ENCODE results near the gene DOCK8. TPM values are rescaled to one million over a fixed set of nuclear protein-coding genes. Genes with fewer than 3 reads are reported as not detected.
A peak's percentile ranks its signal among the peaks of the same experiment; 100 is the strongest.

The DOCK8 gene
- polyA plus RNA-seq, 2 of the 4 experiments (the other 2 are of a cell fraction), result 0.27 to 0.68 TPM

DNA sequence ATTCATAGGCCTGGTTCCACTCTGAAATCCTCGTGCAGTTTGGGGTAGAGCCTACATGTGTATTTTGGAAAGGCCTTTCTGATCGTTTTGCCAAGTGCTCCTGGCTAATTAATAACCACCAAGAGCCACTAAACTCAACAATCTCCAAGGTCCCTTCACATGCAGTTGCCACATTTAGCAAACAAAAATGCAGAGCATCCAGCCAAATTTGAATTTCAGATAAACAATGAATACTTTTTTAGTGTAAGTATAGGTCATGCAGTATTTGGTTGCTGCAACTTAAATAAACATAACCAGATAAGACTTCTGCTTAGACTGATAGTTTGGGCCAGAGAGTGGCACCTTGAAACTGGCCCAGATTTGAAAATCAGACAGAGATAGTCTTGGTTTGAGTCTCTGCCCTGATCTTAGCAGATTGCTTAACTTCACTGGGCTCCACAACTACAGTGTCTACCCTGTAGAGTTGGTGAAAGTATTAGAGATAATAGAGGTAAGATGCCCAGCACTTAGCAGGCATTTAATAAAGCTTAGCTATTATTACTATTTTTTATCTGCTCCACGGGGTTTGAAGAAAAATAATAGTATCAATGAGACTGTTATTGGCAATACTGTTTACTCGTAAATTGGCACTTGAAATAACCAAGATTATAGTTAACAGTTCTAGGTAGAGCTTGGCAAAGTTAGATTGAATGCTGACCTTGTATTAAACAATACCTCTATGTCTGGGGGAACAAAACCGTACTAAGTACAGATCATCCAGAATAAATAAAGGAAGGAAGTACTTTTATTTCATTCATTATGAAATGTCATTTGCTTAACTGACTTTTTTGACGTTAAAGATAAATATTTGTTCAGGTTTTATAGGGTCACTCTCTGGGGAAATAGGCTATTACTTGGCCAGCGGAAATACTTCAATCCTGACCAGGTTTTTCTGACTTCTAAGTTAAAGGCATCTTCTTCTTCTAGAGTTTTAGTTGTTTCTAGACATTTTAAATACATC lies 274.8 kb downstream of the DOCK8 start:
- ChIA-PET POLR2A (no interaction called here), CTCF (interaction anchor here (1.3 to 2.1 kb wide), 2 partner anchors 9 to 13 kb away, joined by 3 to 6 read pairs; no protein-coding TSS in a partner anchor)
- Histone ChIP-seq H3K27ac (peak overlapping the region; percentile 57 to 64), H3K4me3 (no peak overlapping the region), H3K9me3 (no peaks in the 10 kb centered on the region), H3K4me2 (peak overlapping the region; percentile 73), H3K4me1 (peaks cover 56% of the 10 kb centered on the region)
- ATAC-seq (peak; percentile 76 to 83), FAIRE-seq (no peak), DNase-seq (ENCODE audit: low read depth in 1 of 2, low spot score in 1 of 2) (peak in 1 of 2 experiments; percentile 71)
- 12% methylated on average over 7 of the region's 7 CpGs for WGBS (ENCODE audit: missing lambda C conversion rate)
- TF ChIP-seq, protein P1, sequence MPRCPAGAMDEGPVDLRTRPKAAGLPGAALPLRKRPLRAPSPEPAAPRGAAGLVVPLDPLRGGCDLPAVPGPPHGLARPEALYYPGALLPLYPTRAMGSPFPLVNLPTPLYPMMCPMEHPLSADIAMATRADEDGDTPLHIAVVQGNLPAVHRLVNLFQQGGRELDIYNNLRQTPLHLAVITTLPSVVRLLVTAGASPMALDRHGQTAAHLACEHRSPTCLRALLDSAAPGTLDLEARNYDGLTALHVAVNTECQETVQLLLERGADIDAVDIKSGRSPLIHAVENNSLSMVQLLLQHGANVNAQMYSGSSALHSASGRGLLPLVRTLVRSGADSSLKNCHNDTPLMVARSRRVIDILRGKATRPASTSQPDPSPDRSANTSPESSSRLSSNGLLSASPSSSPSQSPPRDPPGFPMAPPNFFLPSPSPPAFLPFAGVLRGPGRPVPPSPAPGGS (IDR thresholded peaks at IDR 0.05), result 0 out of 3 replicates have a peak, but pooled peaks have one; percentile 67
- TF ChIP-seq KDM1A (IDR thresholded peaks at IDR 0.05; ENCODE audit: low read depth), result no peak
- TF ChIP-seq, protein P2, sequence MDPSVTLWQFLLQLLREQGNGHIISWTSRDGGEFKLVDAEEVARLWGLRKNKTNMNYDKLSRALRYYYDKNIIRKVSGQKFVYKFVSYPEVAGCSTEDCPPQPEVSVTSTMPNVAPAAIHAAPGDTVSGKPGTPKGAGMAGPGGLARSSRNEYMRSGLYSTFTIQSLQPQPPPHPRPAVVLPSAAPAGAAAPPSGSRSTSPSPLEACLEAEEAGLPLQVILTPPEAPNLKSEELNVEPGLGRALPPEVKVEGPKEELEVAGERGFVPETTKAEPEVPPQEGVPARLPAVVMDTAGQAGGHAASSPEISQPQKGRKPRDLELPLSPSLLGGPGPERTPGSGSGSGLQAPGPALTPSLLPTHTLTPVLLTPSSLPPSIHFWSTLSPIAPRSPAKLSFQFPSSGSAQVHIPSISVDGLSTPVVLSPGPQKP (IDR thresholded peaks at IDR 0.05; ENCODE audit: low read depth, low read length), result no peak
- no peak for TF ChIP-seq TFCP2L1 (CRISPR knock-in tag; IDR thresholded peaks at IDR 0.05)
- no peak for TF ChIP-seq RFX5 (IDR thresholded peaks at IDR 0.05)
- no peak for TF ChIP-seq HOXB5 (CRISPR knock-in tag; IDR thresholded peaks at IDR 0.05)
- TF ChIP-seq RCOR1 (IDR thresholded peaks at IDR 0.05; ENCODE audit: low read depth, low read length), result no peak
- TF ChIP-seq FOSL2 (IDR thresholded peaks at IDR 0.05), result no peak
- TF ChIP-seq FOSL2 (CRISPR knock-in tag; IDR thresholded peaks at IDR 0.05), result peak; percentile 78
- no peak for TF ChIP-seq KDM5A (IDR thresholded peaks at IDR 0.05)
- TF ChIP-seq SMC3 (IDR thresholded peaks at IDR 0.05), result no peak; the same call in 2 of the 3 replicates
- TF ChIP-seq, protein P3, sequence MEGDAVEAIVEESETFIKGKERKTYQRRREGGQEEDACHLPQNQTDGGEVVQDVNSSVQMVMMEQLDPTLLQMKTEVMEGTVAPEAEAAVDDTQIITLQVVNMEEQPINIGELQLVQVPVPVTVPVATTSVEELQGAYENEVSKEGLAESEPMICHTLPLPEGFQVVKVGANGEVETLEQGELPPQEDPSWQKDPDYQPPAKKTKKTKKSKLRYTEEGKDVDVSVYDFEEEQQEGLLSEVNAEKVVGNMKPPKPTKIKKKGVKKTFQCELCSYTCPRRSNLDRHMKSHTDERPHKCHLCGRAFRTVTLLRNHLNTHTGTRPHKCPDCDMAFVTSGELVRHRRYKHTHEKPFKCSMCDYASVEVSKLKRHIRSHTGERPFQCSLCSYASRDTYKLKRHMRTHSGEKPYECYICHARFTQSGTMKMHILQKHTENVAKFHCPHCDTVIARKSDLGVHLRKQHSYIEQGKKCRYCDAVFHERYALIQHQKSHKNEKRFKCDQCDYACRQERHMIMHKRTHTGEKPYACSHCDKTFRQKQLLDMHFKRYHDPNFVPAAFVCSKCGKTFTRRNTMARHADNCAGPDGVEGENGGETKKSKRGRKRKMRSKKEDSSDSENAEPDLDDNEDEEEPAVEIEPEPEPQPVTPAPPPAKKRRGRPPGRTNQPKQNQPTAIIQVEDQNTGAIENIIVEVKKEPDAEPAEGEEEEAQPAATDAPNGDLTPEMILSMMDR (IDR thresholded peaks at IDR 0.05), result no peak
- peak; percentile 34 to 56; a peak in 1 of 5 replicates for TF ChIP-seq JUN (IDR thresholded peaks at IDR 0.05)
- TF ChIP-seq ZC3H11A (IDR thresholded peaks at IDR 0.05), result no peak
- TF ChIP-seq MAZ (IDR thresholded peaks at IDR 0.05; ENCODE audit: borderline replicate concordance, low read depth, low read length), result no peak
- TF ChIP-seq RARB (CRISPR knock-in tag; IDR thresholded peaks at IDR 0.05), result no peak
- TF ChIP-seq ZNF302 (CRISPR knock-in tag; IDR thresholded peaks at IDR 0.05), result no peak
- TF ChIP-seq, protein P4, sequence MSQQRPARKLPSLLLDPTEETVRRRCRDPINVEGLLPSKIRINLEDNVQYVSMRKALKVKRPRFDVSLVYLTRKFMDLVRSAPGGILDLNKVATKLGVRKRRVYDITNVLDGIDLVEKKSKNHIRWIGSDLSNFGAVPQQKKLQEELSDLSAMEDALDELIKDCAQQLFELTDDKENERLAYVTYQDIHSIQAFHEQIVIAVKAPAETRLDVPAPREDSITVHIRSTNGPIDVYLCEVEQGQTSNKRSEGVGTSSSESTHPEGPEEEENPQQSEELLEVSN (IDR thresholded peaks at IDR 0.05; ENCODE audit: borderline replicate concordance, low read depth), result no peak
- TF ChIP-seq, protein P5, sequence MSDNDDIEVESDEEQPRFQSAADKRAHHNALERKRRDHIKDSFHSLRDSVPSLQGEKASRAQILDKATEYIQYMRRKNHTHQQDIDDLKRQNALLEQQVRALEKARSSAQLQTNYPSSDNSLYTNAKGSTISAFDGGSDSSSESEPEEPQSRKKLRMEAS (IDR thresholded peaks at IDR 0.05), result peak; percentile 59; the same call in 1 of the 2 replicates
- TF ChIP-seq MAFK (IDR thresholded peaks at IDR 0.05; ENCODE audit: partially characterized antibody), result peak; percentile 17
- no peak for TF ChIP-seq NR3C1 (IDR thresholded peaks at IDR 0.05)
- TF ChIP-seq CBX8 (IDR thresholded peaks at IDR 0.05), result no peak
- TF ChIP-seq MYC (IDR thresholded peaks at IDR 0.05; ENCODE audit: borderline replicate concordance, low read length), result no peak
- no peak for TF ChIP-seq HOXB13 (CRISPR knock-in tag; IDR thresholded peaks at IDR 0.05; ENCODE audit: low read depth)
- TF ChIP-seq, protein P6, sequence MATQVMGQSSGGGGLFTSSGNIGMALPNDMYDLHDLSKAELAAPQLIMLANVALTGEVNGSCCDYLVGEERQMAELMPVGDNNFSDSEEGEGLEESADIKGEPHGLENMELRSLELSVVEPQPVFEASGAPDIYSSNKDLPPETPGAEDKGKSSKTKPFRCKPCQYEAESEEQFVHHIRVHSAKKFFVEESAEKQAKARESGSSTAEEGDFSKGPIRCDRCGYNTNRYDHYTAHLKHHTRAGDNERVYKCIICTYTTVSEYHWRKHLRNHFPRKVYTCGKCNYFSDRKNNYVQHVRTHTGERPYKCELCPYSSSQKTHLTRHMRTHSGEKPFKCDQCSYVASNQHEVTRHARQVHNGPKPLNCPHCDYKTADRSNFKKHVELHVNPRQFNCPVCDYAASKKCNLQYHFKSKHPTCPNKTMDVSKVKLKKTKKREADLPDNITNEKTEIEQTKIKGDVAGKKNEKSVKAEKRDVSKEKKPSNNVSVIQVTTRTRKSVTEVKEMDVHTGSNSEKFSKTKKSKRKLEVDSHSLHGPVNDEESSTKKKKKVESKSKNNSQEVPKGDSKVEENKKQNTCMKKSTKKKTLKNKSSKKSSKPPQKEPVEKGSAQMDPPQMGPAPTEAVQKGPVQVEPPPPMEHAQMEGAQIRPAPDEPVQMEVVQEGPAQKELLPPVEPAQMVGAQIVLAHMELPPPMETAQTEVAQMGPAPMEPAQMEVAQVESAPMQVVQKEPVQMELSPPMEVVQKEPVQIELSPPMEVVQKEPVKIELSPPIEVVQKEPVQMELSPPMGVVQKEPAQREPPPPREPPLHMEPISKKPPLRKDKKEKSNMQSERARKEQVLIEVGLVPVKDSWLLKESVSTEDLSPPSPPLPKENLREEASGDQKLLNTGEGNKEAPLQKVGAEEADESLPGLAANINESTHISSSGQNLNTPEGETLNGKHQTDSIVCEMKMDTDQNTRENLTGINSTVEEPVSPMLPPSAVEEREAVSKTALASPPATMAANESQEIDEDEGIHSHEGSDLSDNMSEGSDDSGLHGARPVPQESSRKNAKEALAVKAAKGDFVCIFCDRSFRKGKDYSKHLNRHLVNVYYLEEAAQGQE (IDR thresholded peaks at IDR 0.05), result no peak
- no peak for TF ChIP-seq SREBF2 (IDR thresholded peaks at IDR 0.05)
- TF ChIP-seq FOSB (CRISPR knock-in tag; IDR thresholded peaks at IDR 0.05), result no peak
- no peak for TF ChIP-seq TP53 (CRISPR knock-in tag; IDR thresholded peaks at IDR 0.05)
- peak in 1 of 2 experiments; percentile 10; a peak in 1 of 5 replicates for TF ChIP-seq RAD21 (conservative IDR thresholded peaks at IDR 0.05 in 1 of 2, IDR thresholded peaks at IDR 0.05 in 1 of 2)
- TF ChIP-seq, protein P7, sequence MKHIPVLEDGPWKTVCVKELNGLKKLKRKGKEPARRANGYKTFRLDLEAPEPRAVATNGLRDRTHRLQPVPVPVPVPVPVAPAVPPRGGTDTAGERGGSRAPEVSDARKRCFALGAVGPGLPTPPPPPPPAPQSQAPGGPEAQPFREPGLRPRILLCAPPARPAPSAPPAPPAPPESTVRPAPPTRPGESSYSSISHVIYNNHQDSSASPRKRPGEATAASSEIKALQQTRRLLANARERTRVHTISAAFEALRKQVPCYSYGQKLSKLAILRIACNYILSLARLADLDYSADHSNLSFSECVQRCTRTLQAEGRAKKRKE (CRISPR knock-in tag; IDR thresholded peaks at IDR 0.05; ENCODE audit: low read depth), result no peak
- no peak for TF ChIP-seq HDAC2 (IDR thresholded peaks at IDR 0.05)
